ENCODE measurements around the gene BCAT1.

DNA sequence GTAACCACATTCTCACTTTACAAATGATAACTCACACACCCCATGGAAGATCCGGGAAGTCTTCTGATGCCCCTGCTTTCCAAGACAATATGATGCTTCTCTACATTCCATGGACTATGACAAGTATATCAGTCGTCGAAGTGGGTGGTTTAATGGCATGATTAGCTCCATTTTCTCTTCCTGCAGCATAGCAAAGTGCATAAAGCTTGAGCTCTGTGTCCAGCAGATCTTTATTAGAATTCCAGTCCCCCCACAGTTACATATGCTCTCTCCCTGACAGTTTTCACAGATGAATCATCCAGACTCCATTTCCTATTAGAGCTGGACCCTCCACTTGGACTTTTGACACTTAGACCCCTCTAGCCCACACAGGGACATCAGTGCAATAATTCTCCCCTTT is 174.9 kb downstream of the BCAT1 start:
- TF ChIP-seq, protein P1, sequence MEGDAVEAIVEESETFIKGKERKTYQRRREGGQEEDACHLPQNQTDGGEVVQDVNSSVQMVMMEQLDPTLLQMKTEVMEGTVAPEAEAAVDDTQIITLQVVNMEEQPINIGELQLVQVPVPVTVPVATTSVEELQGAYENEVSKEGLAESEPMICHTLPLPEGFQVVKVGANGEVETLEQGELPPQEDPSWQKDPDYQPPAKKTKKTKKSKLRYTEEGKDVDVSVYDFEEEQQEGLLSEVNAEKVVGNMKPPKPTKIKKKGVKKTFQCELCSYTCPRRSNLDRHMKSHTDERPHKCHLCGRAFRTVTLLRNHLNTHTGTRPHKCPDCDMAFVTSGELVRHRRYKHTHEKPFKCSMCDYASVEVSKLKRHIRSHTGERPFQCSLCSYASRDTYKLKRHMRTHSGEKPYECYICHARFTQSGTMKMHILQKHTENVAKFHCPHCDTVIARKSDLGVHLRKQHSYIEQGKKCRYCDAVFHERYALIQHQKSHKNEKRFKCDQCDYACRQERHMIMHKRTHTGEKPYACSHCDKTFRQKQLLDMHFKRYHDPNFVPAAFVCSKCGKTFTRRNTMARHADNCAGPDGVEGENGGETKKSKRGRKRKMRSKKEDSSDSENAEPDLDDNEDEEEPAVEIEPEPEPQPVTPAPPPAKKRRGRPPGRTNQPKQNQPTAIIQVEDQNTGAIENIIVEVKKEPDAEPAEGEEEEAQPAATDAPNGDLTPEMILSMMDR (IDR thresholded peaks at IDR 0.05 in 2 of 3, conservative IDR thresholded peaks at IDR 0.05 in 1 of 3; ENCODE audit: borderline replicate concordance in 1 of 3, insufficient read depth in 1 of 3, low read depth in 2 of 3, low read length in 2 of 3) = no peak
- TF ChIP-seq SIN3A (IDR thresholded peaks at IDR 0.05; ENCODE audit: low read depth) = no peak
- no peak for TF ChIP-seq JUND (IDR thresholded peaks at IDR 0.05)
- TF ChIP-seq, protein P2, sequence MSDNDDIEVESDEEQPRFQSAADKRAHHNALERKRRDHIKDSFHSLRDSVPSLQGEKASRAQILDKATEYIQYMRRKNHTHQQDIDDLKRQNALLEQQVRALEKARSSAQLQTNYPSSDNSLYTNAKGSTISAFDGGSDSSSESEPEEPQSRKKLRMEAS (IDR thresholded peaks at IDR 0.05) = no peak
- TF ChIP-seq POLR2AphosphoS5 (IDR thresholded peaks at IDR 0.05; ENCODE audit: low read depth, low read length) = no peak
- TF ChIP-seq RAD21 (IDR thresholded peaks at IDR 0.05; ENCODE audit: low read depth) = no peak
- TF ChIP-seq SP1 (IDR thresholded peaks at IDR 0.05; ENCODE audit: low read depth) = no peak
- no peak for TF ChIP-seq POLR2A (IDR thresholded peaks at IDR 0.05; ENCODE audit: borderline replicate concordance, extremely low read depth, insufficient read depth, insufficient read length)
- TF ChIP-seq, protein P3, sequence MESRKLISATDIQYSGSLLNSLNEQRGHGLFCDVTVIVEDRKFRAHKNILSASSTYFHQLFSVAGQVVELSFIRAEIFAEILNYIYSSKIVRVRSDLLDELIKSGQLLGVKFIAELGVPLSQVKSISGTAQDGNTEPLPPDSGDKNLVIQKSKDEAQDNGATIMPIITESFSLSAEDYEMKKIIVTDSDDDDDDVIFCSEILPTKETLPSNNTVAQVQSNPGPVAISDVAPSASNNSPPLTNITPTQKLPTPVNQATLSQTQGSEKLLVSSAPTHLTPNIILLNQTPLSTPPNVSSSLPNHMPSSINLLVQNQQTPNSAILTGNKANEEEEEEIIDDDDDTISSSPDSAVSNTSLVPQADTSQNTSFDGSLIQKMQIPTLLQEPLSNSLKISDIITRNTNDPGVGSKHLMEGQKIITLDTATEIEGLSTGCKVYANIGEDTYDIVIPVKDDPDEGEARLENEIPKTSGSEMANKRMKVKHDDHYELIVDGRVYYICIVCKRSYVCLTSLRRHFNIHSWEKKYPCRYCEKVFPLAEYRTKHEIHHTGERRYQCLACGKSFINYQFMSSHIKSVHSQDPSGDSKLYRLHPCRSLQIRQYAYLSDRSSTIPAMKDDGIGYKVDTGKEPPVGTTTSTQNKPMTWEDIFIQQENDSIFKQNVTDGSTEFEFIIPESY (IDR thresholded peaks at IDR 0.05; ENCODE audit: extremely low read depth, insufficient replicate concordance, low read length) = no peak
- no peak for TF ChIP-seq YY1 (IDR thresholded peaks at IDR 0.05; ENCODE audit: extremely low read depth, insufficient replicate concordance, low read depth, low read length)
- TF ChIP-seq CEBPB (IDR thresholded peaks at IDR 0.05; ENCODE audit: low read depth) = no peak
- TF ChIP-seq EZH2 (IDR thresholded peaks at IDR 0.05) = no peak
- TF ChIP-seq, protein P4, sequence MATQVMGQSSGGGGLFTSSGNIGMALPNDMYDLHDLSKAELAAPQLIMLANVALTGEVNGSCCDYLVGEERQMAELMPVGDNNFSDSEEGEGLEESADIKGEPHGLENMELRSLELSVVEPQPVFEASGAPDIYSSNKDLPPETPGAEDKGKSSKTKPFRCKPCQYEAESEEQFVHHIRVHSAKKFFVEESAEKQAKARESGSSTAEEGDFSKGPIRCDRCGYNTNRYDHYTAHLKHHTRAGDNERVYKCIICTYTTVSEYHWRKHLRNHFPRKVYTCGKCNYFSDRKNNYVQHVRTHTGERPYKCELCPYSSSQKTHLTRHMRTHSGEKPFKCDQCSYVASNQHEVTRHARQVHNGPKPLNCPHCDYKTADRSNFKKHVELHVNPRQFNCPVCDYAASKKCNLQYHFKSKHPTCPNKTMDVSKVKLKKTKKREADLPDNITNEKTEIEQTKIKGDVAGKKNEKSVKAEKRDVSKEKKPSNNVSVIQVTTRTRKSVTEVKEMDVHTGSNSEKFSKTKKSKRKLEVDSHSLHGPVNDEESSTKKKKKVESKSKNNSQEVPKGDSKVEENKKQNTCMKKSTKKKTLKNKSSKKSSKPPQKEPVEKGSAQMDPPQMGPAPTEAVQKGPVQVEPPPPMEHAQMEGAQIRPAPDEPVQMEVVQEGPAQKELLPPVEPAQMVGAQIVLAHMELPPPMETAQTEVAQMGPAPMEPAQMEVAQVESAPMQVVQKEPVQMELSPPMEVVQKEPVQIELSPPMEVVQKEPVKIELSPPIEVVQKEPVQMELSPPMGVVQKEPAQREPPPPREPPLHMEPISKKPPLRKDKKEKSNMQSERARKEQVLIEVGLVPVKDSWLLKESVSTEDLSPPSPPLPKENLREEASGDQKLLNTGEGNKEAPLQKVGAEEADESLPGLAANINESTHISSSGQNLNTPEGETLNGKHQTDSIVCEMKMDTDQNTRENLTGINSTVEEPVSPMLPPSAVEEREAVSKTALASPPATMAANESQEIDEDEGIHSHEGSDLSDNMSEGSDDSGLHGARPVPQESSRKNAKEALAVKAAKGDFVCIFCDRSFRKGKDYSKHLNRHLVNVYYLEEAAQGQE (IDR thresholded peaks at IDR 0.05; ENCODE audit: low read depth) = no peak
- TF ChIP-seq ZNF274 (IDR thresholded peaks at IDR 0.05; ENCODE audit: low read depth, low read length) = no peak

All from HCT116 (cell line).